DND-41 (cell line): ENCODE data around the gene CACNB1.

Experiments used
- CTCF ChIP-seq: IDR thresholded peaks from 2 replicates; pipeline ENCODE4 v1.5.1; 2012; ENCODE audit warnings: borderline replicate concordance, low read length, moderate library complexity, mild to moderate bottlenecking; ENCODE audit not compliant: poor library complexity, severe bottlenecking; ENCODE audit errors: extremely low read depth
- EZH2 ChIP-seq: IDR thresholded peaks from 3 replicates; pipeline ENCODE4 v1.6.1; 2012; ENCODE audit warnings: borderline replicate concordance, low read depth, mild to moderate bottlenecking, moderate library complexity, low read length, inconsistent platforms; ENCODE audit not compliant: severe bottlenecking

GRCh38 chr17:39204245-39204644 is 6.8 kb upstream of the CACNB1 start:
- TF ChIP-seq CTCF (no peak), EZH2 (no peak)
